NCI-H1092 treated with DMSO at 0.1 percent for 48 hours (cell line): ENCODE data around the gene S1PR1.
"Not testable (repeated sequence)": the region's sequence is repeated elsewhere in the genome, so short reads cannot be mapped to it uniquely, and the experiment has no call there.

ENCODE experiments used
- DNase-seq: peaks from one replicate; lab custom pipeline; 2025; lab: John Stamatoyannopoulos, UW

The S1PR1 gene

DNA sequence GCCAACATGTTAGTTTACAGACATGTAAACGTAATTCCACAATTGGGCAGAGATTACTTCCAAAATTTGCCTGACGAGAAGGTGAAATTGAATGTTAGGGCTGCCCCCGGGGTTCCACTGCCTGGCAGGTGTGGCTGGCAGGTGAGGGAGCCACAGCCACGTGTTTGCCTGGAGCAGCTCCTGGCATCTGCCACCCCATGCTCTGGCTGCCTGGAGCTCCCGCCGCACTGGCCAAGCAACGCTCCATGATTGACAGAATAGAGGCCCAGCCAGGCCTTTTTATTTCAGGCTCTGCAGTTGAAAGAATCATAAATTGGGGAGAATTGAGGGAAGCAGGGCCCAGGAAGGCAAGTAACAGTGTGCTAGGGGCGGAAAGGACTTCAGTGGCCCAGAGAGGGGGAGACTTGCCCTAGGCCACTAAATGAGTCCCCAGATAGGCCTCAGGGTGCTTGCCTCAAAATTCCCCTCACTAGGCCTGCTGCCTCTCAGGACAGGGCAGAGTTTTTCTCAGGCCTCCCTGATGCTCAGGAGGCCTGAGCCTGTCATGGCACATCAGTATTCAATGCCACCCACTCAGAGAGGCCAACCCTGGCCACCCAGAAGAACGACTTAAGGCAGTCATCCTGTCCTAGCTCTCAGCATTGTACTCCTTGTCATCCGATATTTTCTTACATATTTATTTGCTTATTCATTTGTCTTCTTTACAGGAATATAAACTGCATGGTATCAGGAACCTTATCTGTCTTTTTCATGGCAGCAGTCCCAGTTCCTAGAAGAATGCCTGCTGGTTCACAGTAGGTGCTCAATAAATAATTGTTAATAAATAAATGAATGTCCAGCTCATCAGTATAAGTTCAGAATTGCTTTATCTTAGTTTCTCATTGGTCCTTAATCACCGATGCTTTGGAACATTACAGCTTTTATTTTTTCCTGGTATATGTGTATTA is 16.6 kb upstream of the S1PR1 start:
- no peak for DNase-seq

GRCh38 chr1:101220906-101221305 is 15.9 kb upstream of the S1PR1 start:
- DNase-seq: no peak

- no peak for DNase-seq
These were observed 14.8 kb upstream of the S1PR1 start for GRCh38 chr1:101221945-101222429.

GRCh38 chr1:101227837-101228236 is 9.0 kb upstream of the S1PR1 start:
- DNase-seq: no peak

GRCh38 chr1:101228424-101229134 is 8.2 kb upstream of the S1PR1 start:
- DNase-seq: no peak

DNA sequence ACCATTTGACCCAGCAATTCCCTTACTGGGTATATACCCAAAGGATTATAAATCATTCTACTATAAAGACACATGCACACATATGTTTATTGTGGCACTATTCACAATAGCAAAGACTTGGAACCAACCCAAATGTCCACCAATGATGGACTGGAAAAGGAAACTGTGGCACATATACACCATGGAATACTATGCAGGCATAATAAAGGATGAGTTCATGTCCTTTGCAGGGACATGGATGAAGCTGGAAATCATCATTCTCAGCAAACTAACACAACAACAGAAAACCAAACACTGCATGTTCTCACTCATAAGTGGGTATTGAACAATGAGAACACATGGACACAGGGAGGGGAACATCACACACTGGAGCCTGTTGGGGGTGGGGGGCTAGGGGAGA is 4.6 kb upstream of the S1PR1 start:
- not testable (repeated sequence) for DNase-seq

GRCh38 chr1:101233495-101233894 is 3.3 kb upstream of the S1PR1 start:
- DNase-seq: no peak

- no peak for DNase-seq
These were observed 1.6 kb upstream of the S1PR1 start for GRCh38 chr1:101235216-101235695.

DNA sequence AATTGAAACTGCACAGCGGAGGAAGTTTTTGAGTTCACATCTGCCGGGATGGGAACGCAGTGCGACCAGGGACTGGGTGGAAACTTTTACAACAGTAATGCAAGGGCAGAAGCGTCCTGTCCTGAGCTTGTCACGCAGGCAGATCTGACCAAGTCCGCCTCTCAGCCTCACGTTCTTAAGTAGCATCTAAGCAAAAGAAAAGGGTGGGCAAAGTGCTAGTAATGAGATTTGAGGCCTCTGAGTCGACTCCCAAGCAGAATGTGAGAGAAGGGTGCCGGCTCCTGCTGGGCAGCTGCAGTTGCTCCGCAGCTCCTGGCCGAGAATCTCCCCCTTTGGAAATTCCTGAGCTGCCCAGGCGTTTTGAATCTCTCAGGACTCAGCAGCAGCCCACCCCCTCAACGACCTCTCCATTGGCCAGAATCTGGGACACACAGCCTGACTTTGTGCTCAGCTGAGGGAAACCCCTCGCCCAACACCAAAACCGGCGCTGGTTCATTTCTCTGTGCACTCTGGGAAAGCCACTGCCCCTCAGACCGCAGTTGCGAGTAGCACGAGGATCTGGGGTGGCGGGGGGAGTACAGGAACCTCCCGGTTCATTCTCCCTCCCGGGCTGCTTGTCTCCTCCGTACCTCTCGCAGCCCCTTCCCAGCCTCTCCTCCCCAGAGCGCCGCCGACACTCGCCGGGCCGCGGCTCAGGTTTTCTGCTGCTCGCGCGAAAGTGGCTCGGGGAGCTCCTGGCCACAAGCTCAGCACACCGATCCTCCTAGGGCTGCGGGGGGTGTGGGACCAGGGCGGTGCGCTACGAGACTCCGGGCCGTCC is 913 bp upstream of the S1PR1 start:
- no peak for DNase-seq

GRCh38 chr1:101237229-101237837 is 514 bp downstream of the S1PR1 start:
- peak; percentile 12 for DNase-seq

DNA sequence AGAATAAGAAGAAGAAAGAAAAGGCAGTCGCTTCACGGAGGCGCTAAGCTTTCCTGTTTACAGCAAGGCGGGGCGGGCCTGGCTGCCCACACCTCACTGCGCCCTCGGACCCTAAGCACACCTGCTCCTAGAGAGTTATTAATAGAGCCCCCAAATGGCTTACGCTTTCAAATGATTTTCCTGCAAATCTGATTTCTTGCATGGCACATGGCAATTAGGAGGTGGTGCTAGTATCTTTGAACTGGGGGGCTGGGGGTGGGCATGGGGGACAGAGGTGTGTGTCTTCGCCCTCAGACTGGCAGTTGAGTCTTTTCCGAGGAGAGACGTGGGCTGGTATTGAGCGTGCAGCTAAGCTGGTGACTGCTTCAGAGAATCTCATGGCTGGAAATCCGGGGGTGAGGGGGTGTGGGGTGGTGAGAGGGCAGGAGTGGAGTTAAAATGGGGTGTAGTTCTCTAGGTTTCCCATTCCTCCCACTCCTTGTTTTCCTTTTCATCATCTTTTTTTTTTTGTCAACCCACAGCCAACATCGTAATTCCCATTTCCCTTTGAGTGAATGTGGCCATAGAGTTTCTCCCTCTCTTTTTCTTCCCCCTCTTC is 1.3 kb downstream of the S1PR1 start:
- no peak for DNase-seq

DNA sequence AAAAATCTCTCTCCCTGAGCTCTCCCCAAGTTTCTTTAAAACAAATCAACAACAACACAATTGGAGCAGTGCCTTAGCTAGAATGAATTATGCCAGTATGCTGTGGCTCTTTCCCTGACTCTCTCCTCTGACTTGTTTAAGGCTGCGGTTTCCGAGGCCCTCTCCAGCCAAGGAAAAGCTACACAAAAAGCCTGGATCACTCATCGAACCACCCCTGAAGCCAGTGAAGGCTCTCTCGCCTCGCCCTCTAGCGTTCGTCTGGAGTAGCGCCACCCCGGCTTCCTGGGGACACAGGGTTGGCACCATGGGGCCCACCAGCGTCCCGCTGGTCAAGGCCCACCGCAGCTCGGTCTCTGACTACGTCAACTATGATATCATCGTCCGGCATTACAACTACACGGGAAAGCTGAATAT is 1.9 kb downstream of the S1PR1 start:
- peak; percentile 65 for DNase-seq

DNA sequence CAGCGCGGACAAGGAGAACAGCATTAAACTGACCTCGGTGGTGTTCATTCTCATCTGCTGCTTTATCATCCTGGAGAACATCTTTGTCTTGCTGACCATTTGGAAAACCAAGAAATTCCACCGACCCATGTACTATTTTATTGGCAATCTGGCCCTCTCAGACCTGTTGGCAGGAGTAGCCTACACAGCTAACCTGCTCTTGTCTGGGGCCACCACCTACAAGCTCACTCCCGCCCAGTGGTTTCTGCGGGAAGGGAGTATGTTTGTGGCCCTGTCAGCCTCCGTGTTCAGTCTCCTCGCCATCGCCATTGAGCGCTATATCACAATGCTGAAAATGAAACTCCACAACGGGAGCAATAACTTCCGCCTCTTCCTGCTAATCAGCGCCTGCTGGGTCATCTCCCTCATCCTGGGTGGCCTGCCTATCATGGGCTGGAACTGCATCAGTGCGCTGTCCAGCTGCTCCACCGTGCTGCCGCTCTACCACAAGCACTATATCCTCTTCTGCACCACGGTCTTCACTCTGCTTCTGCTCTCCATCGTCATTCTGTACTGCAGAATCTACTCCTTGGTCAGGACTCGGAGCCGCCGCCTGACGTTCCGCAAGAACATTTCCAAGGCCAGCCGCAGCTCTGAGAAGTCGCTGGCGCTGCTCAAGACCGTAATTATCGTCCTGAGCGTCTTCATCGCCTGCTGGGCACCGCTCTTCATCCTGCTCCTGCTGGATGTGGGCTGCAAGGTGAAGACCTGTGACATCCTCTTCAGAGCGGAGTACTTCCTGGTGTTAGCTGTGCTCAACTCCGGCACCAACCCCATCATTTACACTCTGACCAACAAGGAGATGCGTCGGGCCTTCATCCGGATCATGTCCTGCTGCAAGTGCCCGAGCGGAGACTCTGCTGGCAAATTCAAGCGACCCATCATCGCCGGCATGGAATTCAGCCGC is 2.5 kb downstream of the S1PR1 start:
- DNase-seq: no peak

DNA sequence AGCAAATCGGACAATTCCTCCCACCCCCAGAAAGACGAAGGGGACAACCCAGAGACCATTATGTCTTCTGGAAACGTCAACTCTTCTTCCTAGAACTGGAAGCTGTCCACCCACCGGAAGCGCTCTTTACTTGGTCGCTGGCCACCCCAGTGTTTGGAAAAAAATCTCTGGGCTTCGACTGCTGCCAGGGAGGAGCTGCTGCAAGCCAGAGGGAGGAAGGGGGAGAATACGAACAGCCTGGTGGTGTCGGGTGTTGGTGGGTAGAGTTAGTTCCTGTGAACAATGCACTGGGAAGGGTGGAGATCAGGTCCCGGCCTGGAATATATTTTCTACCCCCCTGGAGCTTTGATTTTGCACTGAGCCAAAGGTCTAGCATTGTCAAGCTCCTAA is 3.2 kb downstream of the S1PR1 start:
- no peak for DNase-seq

- no peak for DNase-seq
These were observed 4.8 kb downstream of the S1PR1 start for GRCh38 chr1:101241485-101242225.

DNA sequence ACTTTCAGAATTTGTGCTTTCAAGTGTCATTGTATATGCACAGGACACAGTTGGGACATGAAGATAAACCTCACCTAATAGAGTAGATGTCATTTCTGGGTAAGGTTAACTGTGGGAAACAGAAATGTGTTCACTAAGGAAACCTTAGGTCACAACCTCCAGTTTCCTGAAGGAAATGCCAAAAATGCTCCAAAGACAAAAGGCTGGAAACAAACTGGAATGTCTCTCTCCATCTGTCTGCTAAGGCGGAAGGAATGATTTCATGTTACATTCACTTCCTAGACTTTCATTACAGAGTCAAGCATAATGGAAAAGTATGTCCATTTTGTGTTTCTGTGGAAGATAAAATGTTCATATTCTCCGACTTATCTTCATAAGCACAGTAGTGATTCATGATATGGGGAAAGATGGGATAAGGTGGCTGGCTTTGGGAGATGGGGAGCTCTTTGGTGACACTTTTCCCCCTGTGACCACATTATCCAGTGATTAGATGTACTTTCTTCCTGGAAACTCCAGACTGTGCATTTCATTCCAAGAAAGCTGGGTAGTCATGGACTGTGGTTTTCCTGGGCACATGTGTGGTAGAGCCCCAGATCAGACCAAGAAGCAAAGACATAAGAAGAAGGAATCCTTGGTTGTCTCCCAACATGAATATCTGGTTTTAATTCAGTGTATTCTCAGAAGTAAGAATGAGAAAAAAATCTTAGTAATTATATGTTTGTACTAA is 5.7 kb downstream of the S1PR1 start:
- no peak for DNase-seq

DNA sequence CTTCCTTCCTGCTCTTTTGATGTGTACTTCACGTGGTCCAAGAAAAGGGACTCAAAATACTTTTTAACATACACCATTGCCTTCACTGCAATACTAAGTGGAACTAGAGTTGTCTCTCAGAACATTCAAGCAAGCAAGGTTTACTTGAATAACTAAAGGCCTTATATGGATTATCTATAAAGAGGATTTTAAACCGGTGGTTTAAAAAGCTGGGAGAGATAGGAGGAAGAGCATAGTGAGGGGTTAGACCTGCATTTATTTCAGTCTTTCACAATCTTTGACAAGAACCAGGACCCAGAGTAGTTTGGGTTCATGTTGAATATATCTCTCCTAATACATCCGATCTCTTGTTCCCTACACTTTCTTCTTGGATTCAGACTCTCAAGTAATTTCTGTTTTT is 6.9 kb downstream of the S1PR1 start:
- DNase-seq: no peak

DNA sequence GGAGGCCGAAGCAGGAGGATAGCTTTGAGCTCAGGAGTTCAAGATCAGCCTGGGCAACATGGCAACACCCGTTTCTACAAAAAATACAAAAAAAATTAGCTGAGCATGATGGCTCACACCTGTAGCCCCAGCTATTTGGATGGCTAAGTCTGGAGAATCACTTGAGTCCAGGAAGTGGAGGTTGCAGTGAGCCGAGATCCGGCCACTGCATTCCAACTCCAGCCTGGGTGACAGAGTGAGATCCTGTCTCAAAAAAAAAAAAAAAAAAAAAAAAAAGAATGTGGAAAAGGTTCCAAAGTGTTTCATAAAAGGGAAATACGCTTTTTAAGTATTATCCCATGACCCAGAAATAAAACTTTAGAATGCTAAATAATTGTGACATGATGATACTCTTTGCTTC is 8.0 kb downstream of the S1PR1 start:
- DNase-seq: no peak
